K562 (cell line): ENCODE measurements around the gene CRIP1.

Experiments
- EP300 ChIP-seq: IDR thresholded peaks from 2 replicates; pipeline ENCODE4 v1.6.1; 2012; ENCODE audit warnings: low read length, improper control_type of control experiment
- HEY1 ChIP-seq: fragments of 250-450 bp; sonication (Bioruptor Pico); IDR thresholded peaks from 2 replicates; pipeline ENCODE4 v1.5.0; 2020; ENCODE audit warnings: mild to moderate bottlenecking, moderate library complexity, borderline replicate concordance
- SRSF1 ChIP-seq: fragments of 200-400 bp; formaldehyde crosslinking; IDR thresholded peaks from 2 replicates; pipeline ENCODE4 v1.6.1; 2017; ENCODE audit warnings: mild to moderate bottlenecking, low read depth, low read length, moderate library complexity
- TAF7 ChIP-seq: fragments of 450-650 bp; IDR thresholded peaks from 2 replicates; pipeline ENCODE4 v1.6.1; 2016; ENCODE audit warnings: missing genetic modification characterization, missing compliant biosample characterization
- ZBTB8A ChIP-seq: fragments of 450-650 bp; IDR thresholded peaks from 2 replicates; pipeline ENCODE4 v1.6.1; 2018; ENCODE audit warnings: mild to moderate bottlenecking, moderate library complexity; ENCODE audit not compliant: partially characterized antibody
- ZC3H8 ChIP-seq: fragments of 450-650 bp; IDR thresholded peaks from 2 replicates; pipeline ENCODE4 v1.6.1; 2017

DNA sequence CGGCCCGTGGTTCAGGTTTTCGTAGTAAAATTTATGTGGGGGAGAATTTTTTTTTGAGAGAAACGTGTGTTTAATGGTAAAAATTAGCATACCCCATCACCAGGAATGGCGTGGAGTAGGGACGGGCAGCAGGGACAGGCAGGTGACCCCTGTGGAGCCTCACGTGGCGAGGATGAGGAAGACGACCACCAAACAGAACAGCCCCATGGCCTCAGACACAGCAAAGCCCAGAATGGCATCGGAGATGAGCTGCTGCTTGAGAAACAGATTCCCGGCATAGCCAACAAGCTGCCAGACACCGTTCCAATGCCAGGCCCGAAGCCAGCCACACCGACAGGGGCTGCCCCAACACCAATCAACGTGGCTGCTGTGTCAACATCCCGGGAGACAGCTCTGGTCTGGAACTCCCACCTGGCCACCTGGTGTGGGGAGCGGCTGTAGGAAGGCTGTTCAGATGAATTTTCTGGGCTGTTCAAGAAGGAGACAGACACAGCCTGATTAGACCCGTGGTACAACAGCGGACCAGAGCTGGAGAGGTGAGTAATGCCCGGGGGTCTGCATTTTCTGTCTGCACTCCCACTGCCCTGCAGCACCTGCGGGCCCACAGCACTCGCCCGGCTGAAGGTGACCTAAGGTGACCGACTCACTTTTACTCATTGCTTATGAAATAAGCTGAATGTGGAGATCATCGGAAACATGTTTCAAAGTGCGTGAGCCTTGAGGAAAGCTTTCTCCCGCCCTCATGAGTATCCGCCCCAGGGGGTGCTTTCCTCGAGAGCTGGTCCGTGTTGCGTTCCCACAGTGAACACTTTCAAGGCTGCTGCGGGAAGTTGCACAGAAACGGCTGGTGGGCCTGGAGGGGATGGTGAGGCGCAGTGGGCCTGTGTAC lies 50.2 kb downstream of the CRIP1 start:
- TF ChIP-seq TAF7: no peak
- no peak for TF ChIP-seq ZC3H8
- no peak for TF ChIP-seq EP300
- TF ChIP-seq HEY1 (CRISPR knock-in tag): no peak
- TF ChIP-seq ZBTB8A: no peak
- TF ChIP-seq SRSF1: no peak
